ENCODE measurements around the gene ARHGAP12. TPM values are rescaled to one million over a fixed set of nuclear protein-coding genes. Genes with fewer than 3 reads are reported as not detected.

Gene ARHGAP12
- polyA plus RNA-seq, 1 donor from 2014 or later, result 62.6 TPM

DNA sequence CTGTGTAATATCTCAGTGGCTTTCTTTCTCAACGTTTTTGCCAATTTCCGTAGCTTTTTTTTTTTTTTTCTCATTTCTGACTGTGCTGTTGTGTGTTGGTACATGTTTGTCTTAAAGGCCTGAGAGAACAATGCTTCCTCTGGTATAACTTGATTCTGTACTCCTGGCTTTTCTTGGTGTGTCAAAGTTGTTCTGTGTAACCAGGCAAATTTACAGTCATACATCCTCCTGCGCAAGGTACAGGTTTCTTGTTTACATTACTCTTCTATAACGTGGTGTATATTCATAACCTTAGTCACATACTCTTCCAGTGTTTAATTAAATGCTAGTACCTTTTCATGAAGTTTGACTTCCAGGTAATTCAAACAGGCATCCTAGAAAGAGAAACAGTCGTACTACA, 8.3 kb upstream of the ARHGAP12 start:
- no peak overlapping the region for H3K27ac ChIP-seq (ENCODE audit: low read length)
- H3K4me3 ChIP-seq (ENCODE audit: low read length), result no peak overlapping the region
- no peak for TF ChIP-seq EZH2 (IDR thresholded peaks at IDR 0.05; ENCODE audit: borderline replicate concordance, insufficient read depth, low read length, poor library complexity, severe bottlenecking)
- no peak for TF ChIP-seq SMC3 (conservative IDR thresholded peaks at IDR 0.05; ENCODE audit: poor library complexity)
- no peak for TF ChIP-seq MXI1 (conservative IDR thresholded peaks at IDR 0.05; ENCODE audit: poor library complexity, severe bottlenecking)
- no peak for TF ChIP-seq POLR2AphosphoS5 (IDR thresholded peaks at IDR 0.05)
- TF ChIP-seq, protein P1, sequence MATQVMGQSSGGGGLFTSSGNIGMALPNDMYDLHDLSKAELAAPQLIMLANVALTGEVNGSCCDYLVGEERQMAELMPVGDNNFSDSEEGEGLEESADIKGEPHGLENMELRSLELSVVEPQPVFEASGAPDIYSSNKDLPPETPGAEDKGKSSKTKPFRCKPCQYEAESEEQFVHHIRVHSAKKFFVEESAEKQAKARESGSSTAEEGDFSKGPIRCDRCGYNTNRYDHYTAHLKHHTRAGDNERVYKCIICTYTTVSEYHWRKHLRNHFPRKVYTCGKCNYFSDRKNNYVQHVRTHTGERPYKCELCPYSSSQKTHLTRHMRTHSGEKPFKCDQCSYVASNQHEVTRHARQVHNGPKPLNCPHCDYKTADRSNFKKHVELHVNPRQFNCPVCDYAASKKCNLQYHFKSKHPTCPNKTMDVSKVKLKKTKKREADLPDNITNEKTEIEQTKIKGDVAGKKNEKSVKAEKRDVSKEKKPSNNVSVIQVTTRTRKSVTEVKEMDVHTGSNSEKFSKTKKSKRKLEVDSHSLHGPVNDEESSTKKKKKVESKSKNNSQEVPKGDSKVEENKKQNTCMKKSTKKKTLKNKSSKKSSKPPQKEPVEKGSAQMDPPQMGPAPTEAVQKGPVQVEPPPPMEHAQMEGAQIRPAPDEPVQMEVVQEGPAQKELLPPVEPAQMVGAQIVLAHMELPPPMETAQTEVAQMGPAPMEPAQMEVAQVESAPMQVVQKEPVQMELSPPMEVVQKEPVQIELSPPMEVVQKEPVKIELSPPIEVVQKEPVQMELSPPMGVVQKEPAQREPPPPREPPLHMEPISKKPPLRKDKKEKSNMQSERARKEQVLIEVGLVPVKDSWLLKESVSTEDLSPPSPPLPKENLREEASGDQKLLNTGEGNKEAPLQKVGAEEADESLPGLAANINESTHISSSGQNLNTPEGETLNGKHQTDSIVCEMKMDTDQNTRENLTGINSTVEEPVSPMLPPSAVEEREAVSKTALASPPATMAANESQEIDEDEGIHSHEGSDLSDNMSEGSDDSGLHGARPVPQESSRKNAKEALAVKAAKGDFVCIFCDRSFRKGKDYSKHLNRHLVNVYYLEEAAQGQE (IDR thresholded peaks at IDR 0.05; ENCODE audit: borderline replicate concordance), result no peak
- no peak for TF ChIP-seq RAD21 (conservative IDR thresholded peaks at IDR 0.05)
- TF ChIP-seq, protein P2, sequence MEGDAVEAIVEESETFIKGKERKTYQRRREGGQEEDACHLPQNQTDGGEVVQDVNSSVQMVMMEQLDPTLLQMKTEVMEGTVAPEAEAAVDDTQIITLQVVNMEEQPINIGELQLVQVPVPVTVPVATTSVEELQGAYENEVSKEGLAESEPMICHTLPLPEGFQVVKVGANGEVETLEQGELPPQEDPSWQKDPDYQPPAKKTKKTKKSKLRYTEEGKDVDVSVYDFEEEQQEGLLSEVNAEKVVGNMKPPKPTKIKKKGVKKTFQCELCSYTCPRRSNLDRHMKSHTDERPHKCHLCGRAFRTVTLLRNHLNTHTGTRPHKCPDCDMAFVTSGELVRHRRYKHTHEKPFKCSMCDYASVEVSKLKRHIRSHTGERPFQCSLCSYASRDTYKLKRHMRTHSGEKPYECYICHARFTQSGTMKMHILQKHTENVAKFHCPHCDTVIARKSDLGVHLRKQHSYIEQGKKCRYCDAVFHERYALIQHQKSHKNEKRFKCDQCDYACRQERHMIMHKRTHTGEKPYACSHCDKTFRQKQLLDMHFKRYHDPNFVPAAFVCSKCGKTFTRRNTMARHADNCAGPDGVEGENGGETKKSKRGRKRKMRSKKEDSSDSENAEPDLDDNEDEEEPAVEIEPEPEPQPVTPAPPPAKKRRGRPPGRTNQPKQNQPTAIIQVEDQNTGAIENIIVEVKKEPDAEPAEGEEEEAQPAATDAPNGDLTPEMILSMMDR (IDR thresholded peaks at IDR 0.05; ENCODE audit: poor library complexity, severe bottlenecking), result no peak
- TF ChIP-seq TAF1 (IDR thresholded peaks at IDR 0.05; ENCODE audit: low read depth), result no peak
- no peak for TF ChIP-seq EP300 (conservative IDR thresholded peaks at IDR 0.05; ENCODE audit: poor library complexity, severe bottlenecking)
- H3F3A ChIP-seq (ENCODE audit: insufficient read depth, low read length, poor library complexity, severe bottlenecking), result no peaks in the 10 kb centered on the region
- no peak overlapping the region for H2AFZ ChIP-seq (ENCODE audit: low read depth, low read length)
- H4K20me1 ChIP-seq (ENCODE audit: insufficient read depth), result no peaks in the 10 kb centered on the region
- H3K9me3 ChIP-seq (ENCODE audit: low read length), result no peaks in the 10 kb centered on the region
- H3K27me3 ChIP-seq (ENCODE audit: insufficient read depth, low read depth, low read length), result no peaks in the 10 kb centered on the region
- H3K79me2 ChIP-seq (replicated peaks; ENCODE audit: insufficient read depth, low read length), result no peaks in the 10 kb centered on the region
- H3K9ac ChIP-seq (ENCODE audit: low read length), result no peak overlapping the region
- no peaks in the 10 kb centered on the region for H3K36me3 ChIP-seq (ENCODE audit: insufficient read depth, low read length)
- no peaks in the 10 kb centered on the region for H3K9me2 ChIP-seq (ENCODE audit: insufficient read depth, low read length)
- no peak overlapping the region for H3K4me2 ChIP-seq (ENCODE audit: low read length)

DNA sequence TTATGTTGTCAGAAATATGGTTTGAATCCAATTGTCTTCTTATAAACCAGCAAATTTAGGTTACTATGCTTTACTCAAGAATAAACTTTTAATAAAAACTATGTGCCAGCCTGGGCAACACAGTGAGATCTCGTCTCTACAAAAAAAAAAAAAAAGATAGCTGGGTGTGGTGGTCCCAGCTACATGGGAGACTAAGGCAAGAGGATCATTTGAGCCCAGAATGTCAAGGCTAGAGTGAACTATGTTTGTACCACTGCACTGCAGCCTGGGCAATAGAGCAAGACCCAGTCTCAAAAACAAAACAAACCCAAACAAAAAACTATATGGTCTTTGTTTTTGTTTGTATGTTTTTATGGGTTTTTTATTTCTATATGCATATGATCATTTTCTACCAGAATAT, 7.5 kb upstream of the ARHGAP12 start:
- no peak for TF ChIP-seq RAD21 (conservative IDR thresholded peaks at IDR 0.05)
- no peak for TF ChIP-seq SMC3 (conservative IDR thresholded peaks at IDR 0.05; ENCODE audit: poor library complexity)
- TF ChIP-seq EZH2 (IDR thresholded peaks at IDR 0.05; ENCODE audit: borderline replicate concordance, insufficient read depth, low read length, poor library complexity, severe bottlenecking), result no peak
- TF ChIP-seq, protein P2 (IDR thresholded peaks at IDR 0.05; ENCODE audit: poor library complexity, severe bottlenecking), result no peak
- TF ChIP-seq EP300 (conservative IDR thresholded peaks at IDR 0.05; ENCODE audit: poor library complexity, severe bottlenecking), result no peak
- no peaks in the 10 kb centered on the region for H3F3A ChIP-seq (ENCODE audit: insufficient read depth, low read length, poor library complexity, severe bottlenecking)
- H3K9me3 ChIP-seq (ENCODE audit: low read length), result no peaks in the 10 kb centered on the region

More for the DNA sequence above, 7.5 kb upstream of the ARHGAP12 start:
- no peaks in the 10 kb centered on the region for H3K36me3 ChIP-seq (ENCODE audit: insufficient read depth, low read length)
- no peaks in the 10 kb centered on the region for H3K27me3 ChIP-seq (ENCODE audit: insufficient read depth, low read depth, low read length)
- H3K4me2 ChIP-seq (ENCODE audit: low read length), result no peak overlapping the region
- H3K79me2 ChIP-seq (replicated peaks; ENCODE audit: insufficient read depth, low read length), result no peaks in the 10 kb centered on the region
- H3K27ac ChIP-seq (ENCODE audit: low read length), result no peak overlapping the region
- H3K9ac ChIP-seq (ENCODE audit: low read length), result no peak overlapping the region
- H3K4me3 ChIP-seq (ENCODE audit: low read length), result no peak overlapping the region
- no peak overlapping the region for H2AFZ ChIP-seq (ENCODE audit: low read depth, low read length)
- H4K20me1 ChIP-seq (ENCODE audit: insufficient read depth), result no peaks in the 10 kb centered on the region
- no peaks in the 10 kb centered on the region for H3K9me2 ChIP-seq (ENCODE audit: insufficient read depth, low read length)

Measured in neural cell (in vitro differentiated cells).